CD4-positive, alpha-beta memory T cell (primary cell): ENCODE results near the gene KLKB1. TPM values are rescaled to one million over a fixed set of nuclear protein-coding genes. Genes with fewer than 3 reads are reported as not detected.

Experiments used
- CTCF ChIA-PET: fragments of 350-600 bp; sonication (Branson Sonifier 250); formaldehyde crosslinking; loops from one replicate; lab custom pipeline; 2021; ENCODE audit warnings: inconsistent platforms; ENCODE audit not compliant: partially characterized antibody; lab: Charles Lee
- POLR2A ChIA-PET: fragments of 350-600 bp; sonication (Branson Sonifier 250); formaldehyde crosslinking; loops from one replicate; lab custom pipeline; 2021; ENCODE audit not compliant: partially characterized antibody; lab: Charles Lee
- DNase-seq, 5 donors: peaks; one replicate each; pipeline versions ENCODE4 v3.0.0 to v3.0.0-alpha.2; 2020 to 2022; ENCODE audit warnings: mixed read lengths in 1 of 5
- H3K27ac ChIP-seq: one replicate; pipeline ENCODE4 v1.7.0; 2013; ENCODE audit warnings: low read depth, low read length
- H3K27me3 ChIP-seq: 2 replicates; pipeline ENCODE4 v1.7.0; 2013; ENCODE audit warnings: mild to moderate bottlenecking, low read length, moderate library complexity; ENCODE audit not compliant: insufficient read depth
- H3K36me3 ChIP-seq: 2 replicates; pipeline ENCODE4 v1.7.0; 2013; ENCODE audit warnings: mild to moderate bottlenecking, low read length, moderate library complexity; ENCODE audit not compliant: insufficient read depth
- H3K4me1 ChIP-seq: 2 replicates; pipeline ENCODE4 v1.7.0; 2013; ENCODE audit warnings: mild to moderate bottlenecking, low read length, moderate library complexity; ENCODE audit not compliant: insufficient read depth
- H3K4me3 ChIP-seq, 2 donors: one replicate each; pipeline ENCODE4 v1.7.0; 2013; ENCODE audit warnings: low read length in 2 of 2, mild to moderate bottlenecking in 1 of 2
- H3K9me3 ChIP-seq, 2 donors: one replicate each; pipeline ENCODE4 v1.7.0; 2013; ENCODE audit warnings: low read length in 2 of 2, control low read depth in 1 of 2; ENCODE audit not compliant: control insufficient read depth in 1 of 2
- H3K27ac Mint-ChIP-seq, 7 donors: one replicate each; pipeline ENCODE4 v1.8.0; 2020 to 2021; ENCODE audit warnings: mixed read lengths in 7 of 7, mild to moderate bottlenecking in 6 of 7, inconsistent platforms in 3 of 7, moderate library complexity in 3 of 7
- H3K27me3 Mint-ChIP-seq, 2 donors: one replicate each; pipeline ENCODE4 v1.8.0; 2020 to 2021; ENCODE audit warnings: mixed read lengths in 2 of 2
- H3K36me3 Mint-ChIP-seq, 2 donors: one replicate each; pipeline ENCODE4 v1.8.0; 2020 to 2021; ENCODE audit warnings: mixed read lengths in 2 of 2, inconsistent platforms in 1 of 2, mild to moderate bottlenecking in 1 of 2
- H3K4me1 Mint-ChIP-seq, 4 donors: one replicate each; pipeline ENCODE4 v1.8.0; 2020 to 2021; ENCODE audit warnings: mixed read lengths in 4 of 4, mild to moderate bottlenecking in 1 of 4
- H3K4me3 Mint-ChIP-seq, 8 donors: one replicate each; pipeline ENCODE4 v1.8.0; 2020 to 2021; ENCODE audit warnings: mixed read lengths in 8 of 8, mild to moderate bottlenecking in 7 of 8, moderate library complexity in 6 of 8, inconsistent platforms in 3 of 8
- H3K9me3 Mint-ChIP-seq, 8 donors: one replicate each; pipeline ENCODE4 v1.8.0; 2020 to 2021; ENCODE audit warnings: mixed read lengths in 8 of 8, mild to moderate bottlenecking in 5 of 8, inconsistent platforms in 3 of 8, moderate library complexity in 1 of 8
- intact Hi-C: fragments of 100-400 bp; cut with micrococcal nuclease; formaldehyde crosslinking; loops from one replicate; pipeline ENCODE4 v1.15.1; 2023
- polyA plus RNA-seq, 2 donors: library from polyadenylated mRNA; unstranded; fragments of 300-500 nt; fragmentation: Illumina TruSeq; gene quantifications; one replicate each; pipeline ENCODE4 v1.2.3, GENCODE V29; 2021
- total RNA-seq, 2 experiments: library from RNA; stranded (reverse); gene quantifications; one replicate each; pipeline ENCODE4 v1.2.3, GENCODE V29; 2021

Gene KLKB1
- total and polyA plus RNA-seq, 4 experiments from 2014 or later = 1.2 to 1.4 TPM; not detected in 2

GRCh38 chr4:186304866-186305505, 77.7 kb downstream of the KLKB1 start:
- no peak for DNase-seq
- Histone ChIP-seq H3K4me1 (no peaks in the 10 kb centered on the region), H3K9me3 (no peaks in the 10 kb centered on the region), H3K27ac (no peak overlapping the region), H3K4me3 (no peak overlapping the region), H3K27me3 (no peaks in the 10 kb centered on the region), H3K36me3 (no peaks in the 10 kb centered on the region)
- no peaks in the 10 kb centered on the region for H3K9me3 Mint-ChIP-seq
- H3K36me3 Mint-ChIP-seq = no peaks in the 10 kb centered on the region
- CTCF ChIA-PET = no interaction called here
- intact Hi-C loops = no loop called here
- no peak overlapping the region for H3K4me3 Mint-ChIP-seq
- peaks cover 18 to 25% of the 10 kb centered on the region in 2 donors for H3K27me3 Mint-ChIP-seq
- POLR2A ChIA-PET = no interaction called here
- no peak overlapping the region for H3K27ac Mint-ChIP-seq
- H3K4me1 Mint-ChIP-seq = no peaks in the 10 kb centered on the region

DNA sequence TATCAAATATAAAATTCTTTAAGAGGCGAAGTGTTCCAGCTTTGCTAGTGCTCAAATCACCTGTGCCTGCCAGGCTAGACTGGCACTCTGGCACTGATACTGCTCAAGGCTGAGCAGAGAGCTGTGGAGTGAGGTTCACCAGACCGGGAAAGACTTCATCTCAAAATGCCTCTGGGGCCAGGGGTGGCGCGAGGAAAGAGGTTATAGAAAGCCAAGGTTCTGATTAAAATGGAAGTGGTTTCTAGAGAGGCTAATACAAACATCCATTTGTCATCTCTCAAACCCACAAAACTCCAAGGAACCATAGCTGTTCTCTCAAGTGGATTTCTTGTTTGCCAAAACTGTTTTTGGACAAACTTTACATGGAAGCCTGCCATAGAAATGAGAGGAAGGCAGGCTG, 80.2 kb downstream of the KLKB1 start:
- Histone ChIP-seq H3K9me3 (no peaks in the 10 kb centered on the region), H3K4me1 (no peaks in the 10 kb centered on the region), H3K27ac (no peak overlapping the region), H3K4me3 (no peak overlapping the region), H3K27me3 (no peaks in the 10 kb centered on the region), H3K36me3 (no peaks in the 10 kb centered on the region)
- no peak for DNase-seq
- Mint-ChIP-seq H3K4me3 (no peak overlapping the region), H3K4me1 (no peaks in the 10 kb centered on the region), H3K27ac (no peak overlapping the region), H3K9me3 (no peaks in the 10 kb centered on the region), H3K27me3 (peaks cover 17 to 21% of the 10 kb centered on the region in 2 donors), H3K36me3 (no peaks in the 10 kb centered on the region)
- ChIA-PET POLR2A (no interaction called here), CTCF (interaction anchor here (1.4 kb wide), 1 partner anchor 9 kb away, joined by 7 read pairs; no protein-coding TSS in a partner anchor)
- intact Hi-C loops = no loop called here

DNA sequence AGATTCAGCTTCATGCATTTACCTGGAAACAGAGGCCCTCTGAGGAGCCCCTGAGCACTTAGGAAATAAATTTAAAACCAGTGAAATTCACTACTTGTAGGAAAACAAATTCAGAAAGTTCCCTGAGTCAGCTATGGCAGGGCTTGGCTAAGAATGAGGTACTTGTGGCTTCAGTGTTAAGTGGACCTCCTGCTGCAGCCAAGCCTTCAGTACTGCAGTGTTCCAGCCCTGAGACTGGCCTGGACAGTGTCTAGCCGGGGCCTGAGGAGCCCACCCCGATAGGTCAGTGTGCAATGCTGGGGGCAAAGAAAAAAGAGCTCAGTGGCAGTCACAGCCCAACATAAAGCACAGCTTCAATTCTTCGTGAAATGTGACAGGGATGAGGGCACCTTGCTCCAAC, 80.6 kb downstream of the KLKB1 start:
- H3K36me3 Mint-ChIP-seq = no peaks in the 10 kb centered on the region
- intact Hi-C loops = no loop called here
- peaks cover 17 to 21% of the 10 kb centered on the region in 2 donors for H3K27me3 Mint-ChIP-seq
- H3K36me3 ChIP-seq = no peaks in the 10 kb centered on the region
- H3K4me1 Mint-ChIP-seq = no peaks in the 10 kb centered on the region
- ChIA-PET CTCF (interaction anchor here (1.4 kb wide), 1 partner anchor 10 kb away, joined by 7 read pairs; no protein-coding TSS in a partner anchor), POLR2A (no interaction called here)
- no peak overlapping the region for H3K27ac Mint-ChIP-seq
- no peaks in the 10 kb centered on the region for H3K4me1 ChIP-seq
- H3K9me3 Mint-ChIP-seq = no peaks in the 10 kb centered on the region
- H3K27me3 ChIP-seq = no peaks in the 10 kb centered on the region
- no peak for DNase-seq
- H3K27ac ChIP-seq = no peak overlapping the region
- H3K4me3 Mint-ChIP-seq = no peak overlapping the region
- H3K4me3 ChIP-seq = no peak overlapping the region
- no peaks in the 10 kb centered on the region for H3K9me3 ChIP-seq

Other genes starting within 250 kb of the KLKB1 start
- gene TLR3, start 158.4 kb upstream of the KLKB1 start, total RNA-seq = 1 to 10 TPM; 2.1 to 2.2 TPM
- 1 to 10 TPM; 3.0 to 4.1 TPM for gene TLR3, start 158.4 kb upstream of the KLKB1 start, polyA plus RNA-seq
- gene FAM149A, start 122.8 kb upstream of the KLKB1 start, total RNA-seq = under 1 TPM; 0.58 to 0.76 TPM
- gene FAM149A, start 122.8 kb upstream of the KLKB1 start, polyA plus RNA-seq = not detected
- 10 to 100 TPM; 41.9 to 45.5 TPM for gene CYP4V2, start 35.9 kb upstream of the KLKB1 start, total RNA-seq
- gene CYP4V2, start 35.9 kb upstream of the KLKB1 start, polyA plus RNA-seq = 10 to 100 TPM; 25.3 to 40.9 TPM
- gene F11, start 38.7 kb downstream of the KLKB1 start, total RNA-seq = not detected
- gene F11, start 38.7 kb downstream of the KLKB1 start, polyA plus RNA-seq = not detected